Transverse colon (tissue), 4 donors: ENCODE results near the gene SCN2A. TPM values are rescaled to one million over a fixed set of nuclear protein-coding genes. Genes with fewer than 3 reads are reported as not detected.

Experiments used
- DNase-seq: peaks from one replicate; pipeline ENCODE4 v3.0.0-alpha.2; 2019
- H3K27ac ChIP-seq, 4 donors: fragments of 200-600 bp; sonication (generic); 2 replicates each; pipeline ENCODE4 v1.5.1; 2016 to 2018; ENCODE audit warnings: inconsistent platforms in 4 of 4
- H3K27me3 ChIP-seq: fragments of 200-600 bp; sonication (generic); 2 replicates; pipeline ENCODE4 v1.5.1; 2017; ENCODE audit warnings: inconsistent platforms
- H3K36me3 ChIP-seq, 4 donors: fragments of 200-600 bp; sonication (generic); 2 replicates each; pipeline ENCODE4 v1.5.1; 2017 to 2019; ENCODE audit warnings: inconsistent platforms in 4 of 4
- H3K4me1 ChIP-seq, 4 donors: fragments of 200-600 bp; sonication (generic); 2 replicates each; pipeline ENCODE4 v1.5.1; 2017 to 2020; ENCODE audit warnings: inconsistent platforms in 4 of 4
- H3K4me3 ChIP-seq, 4 donors: fragments of 200-600 bp; sonication (generic); 1 replicate in 1 of 4; 2 replicates in 3 of 4; pipeline versions ENCODE4 v1.5.1 to v1.6.1; 2017 to 2019; ENCODE audit warnings: inconsistent platforms in 4 of 4
- H3K9me3 ChIP-seq, 2 donors: fragments of 200-600 bp; sonication (generic); 2 replicates each; pipeline ENCODE4 v1.5.1; 2017 to 2019; ENCODE audit warnings: inconsistent platforms in 2 of 2
- EP300 ChIP-seq: sonication (generic); formaldehyde crosslinking; IDR thresholded peaks from one replicate; pipeline ENCODE4 v1.6.1; 2017; ENCODE audit warnings: antibody characterized with exemption, low read depth
- POLR2A ChIP-seq: fragments of 450-650 bp; IDR thresholded peaks from one replicate; pipeline ENCODE4 v1.6.1; 2016; ENCODE audit warnings: antibody characterized with exemption, mild to moderate bottlenecking, moderate library complexity
- POLR2AphosphoS5 ChIP-seq, 3 donors: sonication (generic); formaldehyde crosslinking; IDR thresholded peaks; one replicate each; pipeline ENCODE4 v1.6.1; 2016; ENCODE audit warnings: antibody characterized with exemption in 3 of 3
- WGBS, 2 donors: methylation state at CpG; one replicate each; pipeline ENCODE4 v1.1.5; 2018; ENCODE audit warnings: low coverage in 1 of 2; 5-methylcytosine and 5-hydroxymethylcytosine counted together
- in situ Hi-C, 4 donors: fragments of 200-750 bp; cut with MboI; loops; one replicate each; pipeline versions ENCODE4 v1.15.0 to v1.15.1; 2017; ENCODE audit warnings: low sequenced_read_pairs in 3 of 4, low pct_ligation_motif_present in 1 of 4, low pct_unique_long_range_greater_than_20kb in 1 of 4
- intact Hi-C: fragments of 100-400 bp; cut with DNase I; formaldehyde crosslinking; loops from one replicate; pipeline ENCODE4 v1.15.1; 2023; ENCODE audit warnings: low total_unique reads
- total RNA-seq, 4 donors: library from RNA; depleted of rRNA; stranded (reverse); fragments of >200 nt; gene quantifications; one replicate each; pipeline ENCODE4 v1.1.0, GENCODE V29; 2016
- TF ChIP-seq, protein P1 (sequence below), 5 experiments: fragments of 200-600 bp in 3 of 5; fragments of 450-650 bp in 2 of 5; sonication (generic) in 3 of 5; IDR thresholded peaks; 1 replicate in 2 of 5; 2 replicates in 3 of 5; pipeline ENCODE4 v1.5.1; 2016 to 2017; ENCODE audit warnings: antibody characterized with exemption in 5 of 5, inconsistent platforms in 3 of 5, mild to moderate bottlenecking in 2 of 5, moderate library complexity in 1 of 5

SCN2A gene
- total RNA-seq, 4 donors from 2014 or later, result 0.14 to 0.32 TPM; not detected in 2

DNA sequence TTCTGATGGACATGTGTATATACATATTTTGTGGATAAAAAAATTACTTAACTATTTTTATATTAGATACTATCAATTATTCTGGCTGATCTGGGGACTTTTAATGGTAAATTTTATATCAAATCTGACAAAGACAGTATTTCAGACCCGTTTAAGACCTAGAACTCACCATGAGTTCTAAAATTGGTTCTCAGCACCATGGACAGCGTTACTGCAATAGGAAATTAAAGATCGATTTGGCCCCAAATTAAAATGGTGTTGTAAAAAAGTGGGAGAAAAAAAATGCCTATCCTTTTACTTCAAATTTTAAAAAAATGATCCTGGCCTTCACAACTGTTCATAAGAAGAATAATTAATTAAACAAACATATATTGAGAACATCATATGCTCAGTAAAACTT lies 919 bp upstream of the SCN2A start:
- no peak overlapping the region for H3K27ac ChIP-seq
- H3K36me3 ChIP-seq, result no peaks in the 10 kb centered on the region
- DNase-seq, result no peak
- TF ChIP-seq, protein P1, sequence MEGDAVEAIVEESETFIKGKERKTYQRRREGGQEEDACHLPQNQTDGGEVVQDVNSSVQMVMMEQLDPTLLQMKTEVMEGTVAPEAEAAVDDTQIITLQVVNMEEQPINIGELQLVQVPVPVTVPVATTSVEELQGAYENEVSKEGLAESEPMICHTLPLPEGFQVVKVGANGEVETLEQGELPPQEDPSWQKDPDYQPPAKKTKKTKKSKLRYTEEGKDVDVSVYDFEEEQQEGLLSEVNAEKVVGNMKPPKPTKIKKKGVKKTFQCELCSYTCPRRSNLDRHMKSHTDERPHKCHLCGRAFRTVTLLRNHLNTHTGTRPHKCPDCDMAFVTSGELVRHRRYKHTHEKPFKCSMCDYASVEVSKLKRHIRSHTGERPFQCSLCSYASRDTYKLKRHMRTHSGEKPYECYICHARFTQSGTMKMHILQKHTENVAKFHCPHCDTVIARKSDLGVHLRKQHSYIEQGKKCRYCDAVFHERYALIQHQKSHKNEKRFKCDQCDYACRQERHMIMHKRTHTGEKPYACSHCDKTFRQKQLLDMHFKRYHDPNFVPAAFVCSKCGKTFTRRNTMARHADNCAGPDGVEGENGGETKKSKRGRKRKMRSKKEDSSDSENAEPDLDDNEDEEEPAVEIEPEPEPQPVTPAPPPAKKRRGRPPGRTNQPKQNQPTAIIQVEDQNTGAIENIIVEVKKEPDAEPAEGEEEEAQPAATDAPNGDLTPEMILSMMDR (IDR thresholded peaks at IDR 0.05), result no peak
- TF ChIP-seq EP300 (no peak), POLR2AphosphoS5 (IDR thresholded peaks at IDR 0.05) (no peak), POLR2A (no peak)
- H3K9me3 ChIP-seq, result no peaks in the 10 kb centered on the region
- H3K4me1 ChIP-seq, result no peaks in the 10 kb centered on the region
- H3K4me3 ChIP-seq, result no peak overlapping the region
- 5 to 10% methylated on average over 3 of the region's 3 CpGs for WGBS, 2 donors
- H3K27me3 ChIP-seq, result no peaks in the 10 kb centered on the region
- intact Hi-C loops (no loop called here), in situ Hi-C loops (no loop called here)

DNA sequence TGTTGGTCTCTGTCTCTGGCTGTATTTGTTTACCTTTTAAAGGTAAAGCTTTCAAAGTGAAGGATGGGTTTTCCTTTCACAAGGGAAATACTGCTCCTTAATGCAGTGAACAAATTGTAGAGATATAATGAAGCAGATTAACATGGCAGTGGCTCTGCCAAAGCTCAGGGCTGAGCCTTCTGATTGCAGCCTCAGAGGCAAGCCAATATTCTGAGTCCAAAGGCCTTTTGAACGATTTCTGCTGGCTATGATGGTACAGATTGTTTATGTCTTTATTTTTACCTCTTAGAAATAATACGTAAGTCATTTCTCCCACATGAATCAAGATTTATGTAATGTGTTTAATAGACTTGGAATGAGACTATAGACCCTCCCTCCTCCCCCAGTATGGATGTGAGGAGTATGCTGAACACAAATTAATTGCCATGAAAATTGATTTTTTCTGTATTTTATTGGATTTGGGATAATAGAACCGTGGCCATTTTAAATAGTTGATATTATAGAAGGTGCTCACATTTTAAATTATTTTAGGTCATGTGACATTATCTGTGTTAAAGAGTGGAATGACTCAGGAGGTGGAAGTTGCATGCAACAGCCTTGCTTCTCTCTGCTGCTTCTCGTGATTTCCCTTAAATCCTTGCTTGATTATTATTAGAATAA lies 772 bp downstream of the SCN2A start:
- H3K27me3 ChIP-seq, result no peaks in the 10 kb centered on the region
- in situ Hi-C loops (no loop called here), intact Hi-C loops (no loop called here)
- no peaks in the 10 kb centered on the region for H3K4me1 ChIP-seq
- DNase-seq, result no peak
- TF ChIP-seq POLR2AphosphoS5 (IDR thresholded peaks at IDR 0.05), result no peak
- TF ChIP-seq POLR2A, result no peak
- no peak for TF ChIP-seq EP300
- TF ChIP-seq, protein P1 (IDR thresholded peaks at IDR 0.05), result no peak
- H3K4me3 ChIP-seq, result no peak overlapping the region
- no peaks in the 10 kb centered on the region for H3K36me3 ChIP-seq
- WGBS, 2 donors, result 42 to 50% methylated on average over 4 of the region's 4 CpGs
- H3K9me3 ChIP-seq, result no peaks in the 10 kb centered on the region
- H3K27ac ChIP-seq, result no peak overlapping the region

DNA sequence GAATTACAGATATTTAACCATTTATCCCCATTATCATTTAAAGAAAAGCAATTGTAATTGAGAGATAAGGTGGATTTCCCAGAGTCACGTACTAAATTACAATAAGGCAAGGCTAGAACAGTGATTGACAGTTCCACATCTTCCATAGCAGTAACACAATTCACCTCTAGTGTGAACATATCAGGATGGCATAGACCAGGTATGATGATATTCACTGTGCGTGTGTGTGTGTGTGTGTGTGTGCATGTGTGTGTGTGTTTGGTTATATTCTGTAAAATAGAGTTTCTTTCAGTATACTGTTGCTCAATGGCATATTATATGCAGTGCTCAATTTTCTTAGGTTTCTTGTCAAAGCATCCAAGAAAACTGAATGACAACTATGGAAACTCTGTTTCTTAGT lies 1.7 kb downstream of the SCN2A start:
- intact Hi-C loops, result no loop called here
- H3K27ac ChIP-seq, result no peak overlapping the region
- DNase-seq, result no peak
- WGBS, 2 donors, result 74 to 75% methylated on average over 2 of the region's 2 CpGs
- no peaks in the 10 kb centered on the region for H3K27me3 ChIP-seq
- H3K4me1 ChIP-seq, result no peaks in the 10 kb centered on the region
- no peak overlapping the region for H3K4me3 ChIP-seq
- TF ChIP-seq POLR2A (no peak), POLR2AphosphoS5 (IDR thresholded peaks at IDR 0.05) (no peak), EP300 (no peak)
- TF ChIP-seq, protein P1 (IDR thresholded peaks at IDR 0.05), result no peak
- no peaks in the 10 kb centered on the region for H3K36me3 ChIP-seq
- no peaks in the 10 kb centered on the region for H3K9me3 ChIP-seq
- in situ Hi-C loops, result no loop called here

DNA sequence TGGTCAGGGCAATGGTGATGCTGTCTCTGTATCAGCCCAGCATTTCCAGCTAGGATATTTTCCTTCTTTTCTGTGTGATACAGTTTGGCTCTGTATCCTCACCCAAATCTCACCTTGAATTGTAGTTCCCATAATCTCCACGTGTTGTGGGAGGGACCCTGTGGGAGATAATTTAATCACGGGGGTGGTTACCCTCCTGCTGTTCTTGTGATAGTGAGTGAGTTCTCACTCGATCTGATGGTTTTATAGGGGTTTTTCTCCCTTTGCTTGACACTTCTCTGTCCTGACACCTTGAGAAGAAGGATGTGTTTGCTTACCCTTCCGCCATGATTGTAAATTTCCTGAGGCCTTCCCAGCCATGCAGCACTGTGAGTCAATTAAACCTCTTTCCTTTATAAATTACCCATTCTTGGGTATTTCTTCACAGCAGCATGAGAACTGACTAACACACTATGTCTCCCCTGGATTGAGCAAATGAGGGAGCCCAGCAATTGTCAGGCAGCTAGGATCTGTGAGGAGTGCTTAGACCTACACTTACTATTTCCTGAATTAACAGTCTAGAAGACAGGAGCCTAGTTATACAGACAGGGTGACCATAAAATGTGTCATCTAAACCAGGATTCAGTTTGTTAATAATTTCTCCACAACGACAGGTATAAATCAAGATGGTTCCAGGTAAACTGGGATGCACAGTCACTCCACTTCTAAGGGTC lies 6.0 kb downstream of the SCN2A start:
- TF ChIP-seq POLR2A (no peak), EP300 (no peak), POLR2AphosphoS5 (IDR thresholded peaks at IDR 0.05) (no peak)
- TF ChIP-seq, protein P1 (IDR thresholded peaks at IDR 0.05), result no peak
- Histone ChIP-seq H3K4me3 (no peak overlapping the region), H3K36me3 (no peaks in the 10 kb centered on the region), H3K4me1 (no peaks in the 10 kb centered on the region), H3K27ac (no peak overlapping the region), H3K9me3 (no peaks in the 10 kb centered on the region), H3K27me3 (no peaks in the 10 kb centered on the region)
- in situ Hi-C loops (no loop called here), intact Hi-C loops (no loop called here)
- no peak for DNase-seq
- WGBS, 2 donors, result 36 to 42% methylated on average over 5 of the region's 5 CpGs
